Measurements from ENCODE around the gene PTPRE.

- no peak for TF ChIP-seq EZH2 (IDR thresholded peaks at IDR 0.05; ENCODE audit: low read depth)
- TF ChIP-seq, protein P1, sequence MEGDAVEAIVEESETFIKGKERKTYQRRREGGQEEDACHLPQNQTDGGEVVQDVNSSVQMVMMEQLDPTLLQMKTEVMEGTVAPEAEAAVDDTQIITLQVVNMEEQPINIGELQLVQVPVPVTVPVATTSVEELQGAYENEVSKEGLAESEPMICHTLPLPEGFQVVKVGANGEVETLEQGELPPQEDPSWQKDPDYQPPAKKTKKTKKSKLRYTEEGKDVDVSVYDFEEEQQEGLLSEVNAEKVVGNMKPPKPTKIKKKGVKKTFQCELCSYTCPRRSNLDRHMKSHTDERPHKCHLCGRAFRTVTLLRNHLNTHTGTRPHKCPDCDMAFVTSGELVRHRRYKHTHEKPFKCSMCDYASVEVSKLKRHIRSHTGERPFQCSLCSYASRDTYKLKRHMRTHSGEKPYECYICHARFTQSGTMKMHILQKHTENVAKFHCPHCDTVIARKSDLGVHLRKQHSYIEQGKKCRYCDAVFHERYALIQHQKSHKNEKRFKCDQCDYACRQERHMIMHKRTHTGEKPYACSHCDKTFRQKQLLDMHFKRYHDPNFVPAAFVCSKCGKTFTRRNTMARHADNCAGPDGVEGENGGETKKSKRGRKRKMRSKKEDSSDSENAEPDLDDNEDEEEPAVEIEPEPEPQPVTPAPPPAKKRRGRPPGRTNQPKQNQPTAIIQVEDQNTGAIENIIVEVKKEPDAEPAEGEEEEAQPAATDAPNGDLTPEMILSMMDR (conservative IDR thresholded peaks at IDR 0.05) = no peak
Measured at GRCh38 chr10:128007056-128007455, 100.2 kb downstream of the PTPRE start.
